Endothelial cell of umbilical vein (primary cell): ENCODE data around the gene CLEC16A. TPM values are rescaled to one million over a fixed set of nuclear protein-coding genes. Genes with fewer than 3 reads are reported as not detected.

Experiments
- BruUV-seq: library from RNA; stranded (reverse); fragments of 400-500 nt; replicated peaks from 2 replicates; lab custom pipeline; 2021; lab: Mats Ljungman, UMichigan
- CTCF ChIA-PET: fragments of 300-600, 350-600 bp; sonication (Branson Sonifier 250); formaldehyde crosslinking; loops from one replicate; lab custom pipeline; 2021; ENCODE audit warnings: antibody characterized with exemption, inconsistent platforms; lab: Charles Lee
- POLR2A ChIA-PET: fragments of 300-600, 350-600 bp; sonication (Branson Sonifier 250); formaldehyde crosslinking; loops from one replicate; lab custom pipeline; 2021; ENCODE audit warnings: antibody characterized with exemption, inconsistent platforms; lab: Charles Lee
- DNase-seq: peaks from one replicate; pipeline ENCODE4 v3.0.0-alpha.2; 2011; ENCODE audit warnings: low read depth, low spot score
- FAIRE-seq: peaks from 2 replicates; lab custom pipeline; 2011; peaks lifted over from hg19 to GRCh38; lab: Jason Lieb, UNC
- H2AFZ ChIP-seq: 2 replicates; pipeline ENCODE4 v1.6.0; 2012; ENCODE audit warnings: low read depth, low read length, control low read depth, inconsistent platforms
- H3K27ac ChIP-seq: 2 replicates; pipeline ENCODE4 v1.5.1; 2011; ENCODE audit warnings: low read depth, mild to moderate bottlenecking, control low read depth, low read length, moderate library complexity; ENCODE audit not compliant: insufficient read depth
- H3K27me3 ChIP-seq, 2 experiments: 2 replicates each; pipeline versions ENCODE4 v1.6.0 to v1.6.1; 2011; ENCODE audit warnings: low read length in 2 of 2, mixed read lengths in 1 of 2; ENCODE audit not compliant: control insufficient read depth in 2 of 2, insufficient read depth in 2 of 2
- H3K36me3 ChIP-seq, 2 experiments: 2 replicates in 1 of 2; 3 replicates in 1 of 2; pipeline ENCODE4 v1.5.1; 2011; ENCODE audit warnings: low read length in 2 of 2, mild to moderate bottlenecking in 1 of 2, moderate library complexity in 1 of 2; ENCODE audit not compliant: control insufficient read depth in 2 of 2, insufficient read depth in 2 of 2; ENCODE audit errors: extremely low read depth in 1 of 2
- H3K4me1 ChIP-seq: 3 replicates; pipeline ENCODE4 v1.5.1; 2011; ENCODE audit warnings: mild to moderate bottlenecking, low read length; ENCODE audit not compliant: control insufficient read depth, insufficient read depth; ENCODE audit errors: extremely low read depth
- H3K4me2 ChIP-seq: 2 replicates; pipeline ENCODE4 v1.6.1; 2011; ENCODE audit warnings: low read length, control low read depth, mixed read lengths; ENCODE audit not compliant: insufficient read depth
- H3K4me3 ChIP-seq, 3 experiments: fragments of 200-600 bp in 1 of 3; sonication (generic), shearing (Covaris generic) in 1 of 3; replicated peaks in 1 of 3; 2 replicates each; pipeline ENCODE4 v1.5.1; 2011 to 2016; ENCODE audit warnings: control low read depth in 3 of 3, low read length in 3 of 3, mild to moderate bottlenecking in 2 of 3, inconsistent platforms in 1 of 3, low read depth in 1 of 3, moderate library complexity in 1 of 3; ENCODE audit not compliant: insufficient read depth in 1 of 3
- H3K79me2 ChIP-seq: 2 replicates; pipeline ENCODE4 v1.6.0; 2012; ENCODE audit warnings: low read length, inconsistent platforms; ENCODE audit not compliant: control insufficient read depth, insufficient read depth
- H3K9ac ChIP-seq: replicated peaks from 2 replicates; pipeline ENCODE3; 2011; ENCODE audit warnings: low read length, control low read depth; ENCODE audit not compliant: insufficient read depth; ENCODE audit errors: extremely low read depth
- H3K9me1 ChIP-seq: replicated peaks from 3 replicates; pipeline ENCODE4 v1.6.0; 2011; ENCODE audit warnings: mild to moderate bottlenecking, low read length; ENCODE audit not compliant: control insufficient read depth, insufficient read depth; ENCODE audit errors: extremely low read depth
- H3K9me3 ChIP-seq: replicated peaks from 2 replicates; pipeline ENCODE4 v1.5.1; 2012; ENCODE audit warnings: low read length, inconsistent platforms; ENCODE audit not compliant: control insufficient read depth, insufficient read depth
- H4K20me1 ChIP-seq: replicated peaks from 2 replicates; pipeline ENCODE3; 2011; ENCODE audit warnings: mild to moderate bottlenecking, low read length; ENCODE audit not compliant: control insufficient read depth, insufficient read depth; ENCODE audit errors: extremely low read depth
- EZH2 ChIP-seq: IDR thresholded peaks from 2 replicates; pipeline ENCODE4 v1.6.1; 2012; ENCODE audit warnings: borderline replicate concordance, low read depth, mild to moderate bottlenecking, moderate library complexity, low read length, inconsistent platforms; ENCODE audit not compliant: severe bottlenecking
- FOS ChIP-seq: IDR thresholded peaks from 2 replicates; pipeline ENCODE4 v1.6.1; 2011; ENCODE audit warnings: mild to moderate bottlenecking, low read length, moderate library complexity, borderline replicate concordance; ENCODE audit not compliant: insufficient read depth
- GATA2 ChIP-seq: IDR thresholded peaks from 2 replicates; pipeline ENCODE4 v1.7.0; 2011; ENCODE audit warnings: low read depth, mild to moderate bottlenecking, moderate library complexity, mixed read lengths, low read length; ENCODE audit not compliant: insufficient read length, insufficient read depth
- JUN ChIP-seq: IDR thresholded peaks from 2 replicates; pipeline ENCODE4 v1.6.1; 2011; ENCODE audit warnings: borderline replicate concordance, low read depth; ENCODE audit not compliant: insufficient read length, insufficient read depth
- MAX ChIP-seq: IDR thresholded peaks from 2 replicates; pipeline ENCODE4 v1.6.1; 2011; ENCODE audit not compliant: insufficient read depth, insufficient read length
- MYC ChIP-seq: IDR thresholded peaks from one replicate; pipeline ENCODE4 v1.6.1; 2011; ENCODE audit warnings: mild to moderate bottlenecking, low read depth, low read length
- POLR2A ChIP-seq: IDR thresholded peaks from 2 replicates; pipeline ENCODE4 v1.6.1; 2012; ENCODE audit warnings: low read depth, mild to moderate bottlenecking, control low read depth, low read length
- POLR2AphosphoS5 ChIP-seq: IDR thresholded peaks from 2 replicates; pipeline ENCODE4 v1.6.1; 2012; ENCODE audit warnings: low read depth, mild to moderate bottlenecking, control low read depth, low read length, moderate library complexity; ENCODE audit not compliant: insufficient read depth
- dilution Hi-C: fragments of 300-500 bp; cut with MboI; formaldehyde crosslinking; loops from one replicate; pipeline ENCODE4 v1.15.0; 2019; ENCODE audit warnings: low sequenced_read_pairs; ENCODE audit not compliant: extremely low pct_ligation_motif_present
- intact Hi-C: fragments of 100-400 bp; cut with micrococcal nuclease; formaldehyde crosslinking; loops from one replicate; pipeline ENCODE4 v1.10.0; 2022
- polyA plus RNA-seq, 4 experiments: library from polyadenylated mRNA; depleted of rRNA in 3 of 4; stranded (reverse) in 3 of 4; unstranded in 1 of 4; fragments of >200 nt; gene quantifications; 2 replicates each; pipeline versions ENCODE4 v1.2.1 to v1.2.3, GENCODE V29; 2011 to 2012; ENCODE audit warnings: missing spikeins in 1 of 4
- total RNA-seq: library from RNA; stranded (reverse); gene quantifications from 2 replicates; pipeline ENCODE4 v1.2.3, GENCODE V29; 2021
- TF ChIP-seq, protein P1 (sequence below), 2 donors: IDR thresholded peaks; 1 replicate in 1 of 2; 2 replicates in 1 of 2; pipeline ENCODE4 v1.5.1; 2011; ENCODE audit warnings: low read length in 2 of 2, mild to moderate bottlenecking in 2 of 2, moderate library complexity in 2 of 2, control low read depth in 1 of 2, inconsistent platforms in 1 of 2, low read depth in 1 of 2; ENCODE audit not compliant: insufficient read depth in 1 of 2; ENCODE audit errors: extremely low read depth in 1 of 2

The CLEC16A gene
- total and polyA plus RNA-seq, 2 donors (not counting 3 experiments of a cell fraction or from before 2014, with no cell fraction given), result 11.4 to 23.3 TPM

DNA sequence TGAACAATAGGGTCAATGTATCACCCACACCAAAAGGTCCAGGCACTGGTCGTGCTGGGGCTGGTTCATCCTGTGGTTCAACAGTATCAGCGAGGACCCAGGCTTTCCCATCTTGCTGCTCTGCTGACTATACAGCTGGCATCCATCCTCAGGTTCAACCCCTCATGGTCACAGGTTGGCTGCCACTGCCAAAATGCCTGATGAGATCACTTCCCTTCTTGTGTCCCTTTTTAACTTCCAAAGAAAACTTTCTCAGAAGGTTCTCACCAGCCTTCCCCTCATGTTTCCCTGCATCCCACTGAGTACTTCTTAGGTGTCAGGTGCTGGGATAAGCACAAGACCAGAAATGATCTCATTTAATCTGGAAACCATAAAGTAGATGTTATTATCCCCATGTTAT, 25.7 kb downstream of the CLEC16A start:
- FAIRE-seq, result no peak
- no peak overlapping the region for H3K9ac ChIP-seq
- no peaks in the 10 kb centered on the region for H4K20me1 ChIP-seq
- H3K27me3 ChIP-seq, result no peaks in the 10 kb centered on the region
- TF ChIP-seq POLR2AphosphoS5, result no peak
- no peak for TF ChIP-seq JUN
- no peak for TF ChIP-seq MAX
- no peak for TF ChIP-seq FOS
- TF ChIP-seq EZH2, result no peak
- no peak for TF ChIP-seq MYC
- TF ChIP-seq GATA2, result no peak
- TF ChIP-seq, protein P1, sequence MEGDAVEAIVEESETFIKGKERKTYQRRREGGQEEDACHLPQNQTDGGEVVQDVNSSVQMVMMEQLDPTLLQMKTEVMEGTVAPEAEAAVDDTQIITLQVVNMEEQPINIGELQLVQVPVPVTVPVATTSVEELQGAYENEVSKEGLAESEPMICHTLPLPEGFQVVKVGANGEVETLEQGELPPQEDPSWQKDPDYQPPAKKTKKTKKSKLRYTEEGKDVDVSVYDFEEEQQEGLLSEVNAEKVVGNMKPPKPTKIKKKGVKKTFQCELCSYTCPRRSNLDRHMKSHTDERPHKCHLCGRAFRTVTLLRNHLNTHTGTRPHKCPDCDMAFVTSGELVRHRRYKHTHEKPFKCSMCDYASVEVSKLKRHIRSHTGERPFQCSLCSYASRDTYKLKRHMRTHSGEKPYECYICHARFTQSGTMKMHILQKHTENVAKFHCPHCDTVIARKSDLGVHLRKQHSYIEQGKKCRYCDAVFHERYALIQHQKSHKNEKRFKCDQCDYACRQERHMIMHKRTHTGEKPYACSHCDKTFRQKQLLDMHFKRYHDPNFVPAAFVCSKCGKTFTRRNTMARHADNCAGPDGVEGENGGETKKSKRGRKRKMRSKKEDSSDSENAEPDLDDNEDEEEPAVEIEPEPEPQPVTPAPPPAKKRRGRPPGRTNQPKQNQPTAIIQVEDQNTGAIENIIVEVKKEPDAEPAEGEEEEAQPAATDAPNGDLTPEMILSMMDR (IDR thresholded peaks at IDR 0.05; ENCODE audit: extremely low read depth in 1 of 2, insufficient read depth in 1 of 2, low read depth in 1 of 2, low read length in 2 of 2), result no peak
- TF ChIP-seq POLR2A, result no peak
- H3K79me2 ChIP-seq, result no peaks in the 10 kb centered on the region
- no peak overlapping the region for H3K27ac ChIP-seq
- POLR2A ChIA-PET, result no interaction called here
- H3K36me3 ChIP-seq, result peaks cover under 1 to 7% of the 10 kb centered on the region in 2 experiments
- dilution Hi-C loops, result no loop called here
- H3K9me1 ChIP-seq, result no peaks in the 10 kb centered on the region
- BruUV-seq, result no TSS peak
- H3K4me2 ChIP-seq, result no peak overlapping the region
- H3K4me1 ChIP-seq, result no peaks in the 10 kb centered on the region
- no peak overlapping the region for H2AFZ ChIP-seq
- CTCF ChIA-PET, result interaction anchor here (12.3 kb wide), 1 partner anchor 287 kb away, joined by 347 read pairs; the partner anchor contains the start of gene SOCS1
- DNase-seq, result no peak
- no peak overlapping the region for H3K4me3 ChIP-seq
- intact Hi-C loops, result loop anchor here (5.0 kb wide), 1 partner anchor 132 kb away; no protein-coding TSS in a partner anchor
- H3K9me3 ChIP-seq, result no peaks in the 10 kb centered on the region
